ENCODE measurements around the gene NEUROD1. TPM values are rescaled to one million over a fixed set of nuclear protein-coding genes. Genes with fewer than 3 reads are reported as not detected.

The NEUROD1 gene
- total RNA-seq, 1 donor from 2014 or later, result not detected

DNA sequence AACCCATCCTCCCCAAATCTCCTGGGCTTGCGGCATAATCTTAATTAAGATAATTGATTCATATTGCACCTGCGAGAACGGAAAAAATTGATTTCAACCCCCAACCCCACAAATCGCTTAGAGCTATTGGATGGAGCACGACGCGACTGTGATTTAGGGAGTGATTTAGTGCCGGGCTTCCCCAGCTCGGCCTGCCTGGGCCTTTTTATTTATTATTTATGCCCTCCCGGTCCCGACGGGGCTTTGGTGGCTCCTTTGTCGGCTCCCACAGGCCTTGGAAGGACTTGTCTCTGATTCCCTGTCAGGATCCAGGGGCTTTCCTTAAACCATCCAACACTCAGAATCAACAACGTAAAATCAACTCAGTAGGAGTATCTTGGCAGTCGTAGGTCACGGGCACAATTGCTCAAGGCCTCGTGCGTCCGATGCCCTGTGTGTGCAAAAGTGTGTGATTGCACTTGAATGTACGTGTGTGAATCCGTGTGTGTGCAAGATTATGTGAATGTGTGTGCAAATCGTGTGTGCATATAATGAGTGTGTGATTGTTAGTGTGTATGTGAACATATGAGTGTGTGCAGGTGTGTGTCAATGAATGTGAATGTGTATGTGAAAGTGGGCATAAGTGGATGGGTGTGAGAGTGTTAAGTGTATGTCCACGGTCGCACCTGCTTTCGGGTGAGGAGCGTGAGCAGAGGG, 4.3 kb upstream of the NEUROD1 start:
- no peak for DNase-seq (ENCODE audit: low spot score)
- peaks cover 69% of the 10 kb centered on the region for H4K20me1 ChIP-seq (ENCODE audit: low read depth)
- H3K4me3 Mint-ChIP-seq, result peak overlapping the region; percentile 84
- peaks cover 12% of the 10 kb centered on the region for H3F3A ChIP-seq (ENCODE audit: low read depth)
- H3K27ac Mint-ChIP-seq, result no peak overlapping the region
- H3K36me3 Mint-ChIP-seq, result no peaks in the 10 kb centered on the region
- H3K4me1 ChIP-seq, result peaks cover 15% of the 10 kb centered on the region
- peaks cover 41% of the 10 kb centered on the region for H3K4me1 Mint-ChIP-seq
- H3K9me3 Mint-ChIP-seq, result no peaks in the 10 kb centered on the region
- TF ChIP-seq EZH2 (IDR thresholded peaks at IDR 0.05), result peak; percentile 88
- TF ChIP-seq EZH2phosphoT487 (IDR thresholded peaks at IDR 0.05), result peak; percentile 82
- TF ChIP-seq, protein P1, sequence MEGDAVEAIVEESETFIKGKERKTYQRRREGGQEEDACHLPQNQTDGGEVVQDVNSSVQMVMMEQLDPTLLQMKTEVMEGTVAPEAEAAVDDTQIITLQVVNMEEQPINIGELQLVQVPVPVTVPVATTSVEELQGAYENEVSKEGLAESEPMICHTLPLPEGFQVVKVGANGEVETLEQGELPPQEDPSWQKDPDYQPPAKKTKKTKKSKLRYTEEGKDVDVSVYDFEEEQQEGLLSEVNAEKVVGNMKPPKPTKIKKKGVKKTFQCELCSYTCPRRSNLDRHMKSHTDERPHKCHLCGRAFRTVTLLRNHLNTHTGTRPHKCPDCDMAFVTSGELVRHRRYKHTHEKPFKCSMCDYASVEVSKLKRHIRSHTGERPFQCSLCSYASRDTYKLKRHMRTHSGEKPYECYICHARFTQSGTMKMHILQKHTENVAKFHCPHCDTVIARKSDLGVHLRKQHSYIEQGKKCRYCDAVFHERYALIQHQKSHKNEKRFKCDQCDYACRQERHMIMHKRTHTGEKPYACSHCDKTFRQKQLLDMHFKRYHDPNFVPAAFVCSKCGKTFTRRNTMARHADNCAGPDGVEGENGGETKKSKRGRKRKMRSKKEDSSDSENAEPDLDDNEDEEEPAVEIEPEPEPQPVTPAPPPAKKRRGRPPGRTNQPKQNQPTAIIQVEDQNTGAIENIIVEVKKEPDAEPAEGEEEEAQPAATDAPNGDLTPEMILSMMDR (IDR thresholded peaks at IDR 0.05), result no peak
- H3K27me3 Mint-ChIP-seq (ENCODE audit: insufficient read depth, low read depth), result peaks cover 90% of the 10 kb centered on the region
- peaks cover 100% of the 10 kb centered on the region for H3K27me3 ChIP-seq
- no peaks in the 10 kb centered on the region for H3K9me3 ChIP-seq (ENCODE audit: low read depth)
- no peaks in the 10 kb centered on the region for H3K79me2 ChIP-seq (ENCODE audit: low read depth)
- H2AFZ ChIP-seq (replicated peaks), result no peak overlapping the region
- peak overlapping the region; percentile 44 for H3K4me3 ChIP-seq
- no peak overlapping the region for H3K27ac ChIP-seq
- peak overlapping the region; percentile 82 for H3K4me2 ChIP-seq
- H3K36me3 ChIP-seq, result no peaks in the 10 kb centered on the region
- H3K9ac ChIP-seq, result no peak overlapping the region

DNA sequence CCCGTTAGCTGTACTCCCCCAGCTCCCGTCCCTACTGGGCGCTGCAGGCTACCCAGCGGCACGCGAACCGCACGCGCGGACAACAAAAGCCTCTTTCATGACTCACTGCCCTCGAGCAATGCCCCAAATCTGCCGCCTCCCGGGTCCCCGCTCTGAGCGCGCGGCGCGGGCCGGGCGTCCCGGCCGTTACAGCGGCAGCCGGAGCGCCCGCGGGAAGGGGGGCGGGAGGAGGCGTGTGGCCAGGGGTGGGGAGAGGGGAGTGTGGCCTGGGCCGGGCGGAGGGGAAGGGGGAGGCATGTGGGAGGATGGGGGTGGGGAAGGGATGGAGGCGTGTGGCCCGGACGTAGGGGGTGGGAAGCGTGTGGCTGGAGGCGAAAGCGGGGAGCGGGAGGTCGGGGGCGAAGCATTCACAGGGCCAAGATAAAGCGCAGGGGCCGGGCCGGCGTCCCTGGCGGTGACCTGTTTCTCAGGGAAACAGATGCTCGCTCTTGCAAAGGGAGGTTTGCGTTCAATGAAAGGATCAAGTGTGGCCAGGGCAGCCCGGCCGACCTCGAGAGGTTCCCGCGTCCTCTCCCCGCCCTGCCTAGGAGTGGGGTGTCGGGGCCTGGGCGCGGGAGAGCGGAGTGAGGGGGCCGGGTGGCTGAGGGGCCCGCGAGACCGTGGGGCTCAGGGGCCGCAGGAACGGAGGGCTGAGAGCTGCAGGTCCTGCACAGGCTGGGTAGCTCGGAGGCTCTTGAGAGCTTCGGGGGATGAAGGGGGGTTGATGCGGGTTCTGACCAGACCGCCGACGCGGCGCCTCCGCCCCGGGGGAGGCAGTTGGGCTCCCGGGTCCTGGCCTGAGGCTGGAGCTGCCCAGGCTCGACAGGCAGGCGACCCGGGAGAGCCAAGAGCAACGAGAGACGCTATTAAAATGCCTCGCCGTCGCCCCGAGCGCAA, 3.5 kb upstream of the NEUROD1 start:
- Histone ChIP-seq H3K4me2 (peak overlapping the region; percentile 82), H3K27me3 (peaks cover 100% of the 10 kb centered on the region), H4K20me1 (ENCODE audit: low read depth) (peaks cover 77% of the 10 kb centered on the region), H3K9ac (no peak overlapping the region), H3K4me1 (peaks cover 15% of the 10 kb centered on the region), H3K27ac (no peak overlapping the region), H2AFZ (replicated peaks) (no peak overlapping the region), H3K9me3 (ENCODE audit: low read depth) (no peaks in the 10 kb centered on the region), H3K79me2 (ENCODE audit: low read depth) (no peaks in the 10 kb centered on the region), H3K4me3 (peak overlapping the region; percentile 44), H3K36me3 (no peaks in the 10 kb centered on the region), H3F3A (ENCODE audit: low read depth) (peaks cover 12% of the 10 kb centered on the region)
- peak overlapping the region; percentile 76 for H3K27ac Mint-ChIP-seq
- H3K4me3 Mint-ChIP-seq, result peak overlapping the region; percentile 84
- H3K27me3 Mint-ChIP-seq (ENCODE audit: insufficient read depth, low read depth), result peaks cover 92% of the 10 kb centered on the region
- peak; percentile 95 for DNase-seq (ENCODE audit: low spot score)
- TF ChIP-seq EZH2phosphoT487 (IDR thresholded peaks at IDR 0.05) (peak; percentile 88), EZH2 (IDR thresholded peaks at IDR 0.05) (peak; percentile 38)
- TF ChIP-seq, protein P1 (IDR thresholded peaks at IDR 0.05), result no peak
- H3K9me3 Mint-ChIP-seq, result no peaks in the 10 kb centered on the region
- peaks cover 44% of the 10 kb centered on the region for H3K4me1 Mint-ChIP-seq
- H3K36me3 Mint-ChIP-seq, result no peaks in the 10 kb centered on the region

DNA sequence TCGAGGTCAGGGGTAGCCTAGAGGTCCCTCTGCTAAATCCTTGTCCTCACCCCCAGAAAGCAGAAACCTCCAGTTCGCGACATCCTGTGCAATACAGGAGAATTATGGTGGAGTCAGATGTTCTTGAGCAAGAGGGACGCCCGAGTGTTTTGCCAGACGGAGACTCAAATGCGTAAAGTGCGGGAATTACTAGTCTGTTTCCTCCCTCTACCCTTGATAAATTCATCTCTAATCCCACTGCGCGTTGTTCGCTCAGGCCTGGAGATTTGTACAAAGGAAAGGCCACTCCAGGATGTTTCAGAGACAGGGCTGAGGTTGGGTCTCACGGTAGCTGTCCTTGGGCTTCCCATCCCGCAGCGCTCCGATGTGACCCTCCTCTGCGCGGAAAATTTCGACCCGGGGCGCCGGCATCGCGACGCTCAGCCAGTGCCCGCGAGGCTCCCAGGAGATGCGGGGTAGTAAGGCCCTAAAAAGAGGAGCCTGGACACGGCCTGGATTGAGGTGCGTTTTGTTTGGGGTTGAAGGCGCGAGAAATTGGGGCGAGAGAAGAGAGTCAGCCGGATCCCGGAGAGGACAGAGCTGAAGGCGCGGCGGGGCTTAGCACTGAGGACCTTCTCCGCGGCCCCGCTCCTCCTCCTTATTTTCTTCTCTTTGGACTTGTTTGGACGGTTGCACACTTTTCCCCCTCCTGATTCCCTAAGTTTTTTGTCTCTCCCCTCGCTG, 2.6 kb upstream of the NEUROD1 start:
- Histone ChIP-seq H3K36me3 (no peaks in the 10 kb centered on the region), H2AFZ (replicated peaks) (no peak overlapping the region), H3K79me2 (ENCODE audit: low read depth) (no peaks in the 10 kb centered on the region), H3K4me3 (peak overlapping the region; percentile 44), H3K27me3 (peaks cover 100% of the 10 kb centered on the region), H3F3A (ENCODE audit: low read depth) (peaks cover 12% of the 10 kb centered on the region), H3K4me2 (peak overlapping the region; percentile 82), H3K4me1 (peaks cover 15% of the 10 kb centered on the region), H3K9ac (no peak overlapping the region), H4K20me1 (ENCODE audit: low read depth) (peaks cover 84% of the 10 kb centered on the region), H3K9me3 (ENCODE audit: low read depth) (no peaks in the 10 kb centered on the region), H3K27ac (no peak overlapping the region)
- peaks cover 47% of the 10 kb centered on the region for H3K4me1 Mint-ChIP-seq
- H3K27me3 Mint-ChIP-seq (ENCODE audit: insufficient read depth, low read depth), result peaks cover 94% of the 10 kb centered on the region
- no peaks in the 10 kb centered on the region for H3K9me3 Mint-ChIP-seq
- peak overlapping the region; percentile 76 for H3K27ac Mint-ChIP-seq
- H3K4me3 Mint-ChIP-seq, result peak overlapping the region; percentile 84
- peak; percentile 32 for DNase-seq (ENCODE audit: low spot score)
- TF ChIP-seq, protein P1 (IDR thresholded peaks at IDR 0.05), result no peak
- TF ChIP-seq EZH2 (IDR thresholded peaks at IDR 0.05) (peak; percentile 82), EZH2phosphoT487 (IDR thresholded peaks at IDR 0.05) (peak; percentile 66)
- H3K36me3 Mint-ChIP-seq, result no peaks in the 10 kb centered on the region

Data from neural progenitor cell (in vitro differentiated cells).